GM23248 (cell line): ENCODE data around the gene ACO2.

ENCODE experiments used
- EZH2 ChIP-seq: fragments of 200-600 bp; sonication (generic); IDR thresholded peaks from 2 replicates; pipeline ENCODE4 v1.6.1; 2018; ENCODE audit warnings: antibody characterized with exemption, mild to moderate bottlenecking; ENCODE audit not compliant: insufficient read depth, poor library complexity, severe bottlenecking
- EZH2phosphoT487 ChIP-seq: fragments of 200-600 bp; sonication (generic); IDR thresholded peaks from 2 replicates; pipeline ENCODE4 v1.6.1; 2018; ENCODE audit warnings: antibody characterized with exemption, moderate library complexity, mild to moderate bottlenecking, low read depth; ENCODE audit not compliant: insufficient read depth

DNA sequence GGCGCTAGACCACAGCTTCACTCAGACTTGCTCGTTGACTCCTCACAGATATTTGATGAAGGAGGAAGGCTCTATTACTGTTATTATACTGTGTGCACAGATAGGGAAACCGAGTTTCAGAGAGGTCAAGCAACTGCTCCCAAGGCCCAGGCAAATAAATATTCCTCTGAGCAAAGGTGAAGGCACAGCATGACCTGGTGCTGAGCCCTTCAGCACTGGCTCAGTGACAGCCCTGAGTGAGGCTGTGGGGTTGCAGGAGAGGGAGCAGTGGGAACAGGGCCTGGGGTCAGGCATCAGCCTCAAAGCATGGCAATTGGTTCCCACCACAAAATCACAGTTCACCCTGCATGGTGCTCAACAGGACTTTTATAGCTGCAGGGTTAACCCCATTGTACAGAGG lies 68.3 kb downstream of the ACO2 start:
- TF ChIP-seq EZH2phosphoT487 = no peak
- TF ChIP-seq EZH2 = no peak
